ENCODE data around the gene ZNF268. TPM values are rescaled to one million over a fixed set of nuclear protein-coding genes. Genes with fewer than 3 reads are reported as not detected.

ZNF268 gene
- total and polyA plus RNA-seq, 10 of the 15 experiments (the other 5 are each of a cell fraction or from before 2014, with no cell fraction given) = 9.4 to 23.2 (median 15.3) TPM

- ATAC-seq (no peak), FAIRE-seq (no peak), DNase-seq (ENCODE audit: low read depth, low spot score) (no peak)
- ChIA-PET POLR2A (no interaction called here), CTCF (no interaction called here), SMC1A (ENCODE audit: uncharacterized antibody, unreplicated experiment) (no interaction called here), RAD21 (ENCODE audit: unreplicated experiment) (no interaction called here)
- Histone ChIP-seq H4K20me1 (ENCODE audit: control insufficient read depth, insufficient read depth) (no peaks in the 10 kb centered on the region), H3K4me1 (ENCODE audit: control insufficient read depth, insufficient read depth, low read length) (no peaks in the 10 kb centered on the region), H3K36me3 (ENCODE audit: control insufficient read depth in 2 of 2, insufficient read depth in 2 of 2, low read length in 1 of 2) (no peaks in the 10 kb centered on the region), H3K4me3 (no peak overlapping the region), H2AFZ (ENCODE audit: control insufficient read depth, low read depth, low read length) (no peak overlapping the region), H3K9me3 (replicated peaks; ENCODE audit: control insufficient read depth, insufficient read depth, low read length) (no peaks in the 10 kb centered on the region; the same call in 1 of the 3 replicates), H3K27ac (ENCODE audit: control insufficient read depth, insufficient read depth) (no peak overlapping the region), H3K9ac (ENCODE audit: control insufficient read depth, insufficient read depth, low read length) (no peak overlapping the region), H3K4me2 (ENCODE audit: control insufficient read depth, insufficient read depth) (no peak overlapping the region), H3K79me2 (ENCODE audit: control insufficient read depth, insufficient read depth, low read length) (no peaks in the 10 kb centered on the region), H3K27me3 (replicated peaks in 1 of 2; ENCODE audit: control insufficient read depth in 2 of 2, insufficient read depth in 2 of 2, low read length in 1 of 2) (no peaks in the 10 kb centered on the region)
- no peak for TF ChIP-seq ZBED1 (IDR thresholded peaks at IDR 0.05; ENCODE audit: borderline replicate concordance)
- TF ChIP-seq HDGF (IDR thresholded peaks at IDR 0.05) = no peak
- TF ChIP-seq RCOR1 (conservative IDR thresholded peaks at IDR 0.05; ENCODE audit: low read depth, low read length) = no peak
- TF ChIP-seq PAX8 (IDR thresholded peaks at IDR 0.05) = no peak
- no peak for TF ChIP-seq IRF4 (IDR thresholded peaks at IDR 0.05; ENCODE audit: low read depth, low read length)
- no peak for TF ChIP-seq FOXK2 (IDR thresholded peaks at IDR 0.05)
- no peak for TF ChIP-seq ATF2 (IDR thresholded peaks at IDR 0.05; ENCODE audit: low read length)
- no peak for TF ChIP-seq NFYB (IDR thresholded peaks at IDR 0.05; ENCODE audit: insufficient read depth, low read depth, low read length)
- no peak for TF ChIP-seq CBFB (IDR thresholded peaks at IDR 0.05; ENCODE audit: low read depth)
- no peak for TF ChIP-seq NFXL1 (IDR thresholded peaks at IDR 0.05; ENCODE audit: borderline replicate concordance)
- no peak for TF ChIP-seq GABPA (IDR thresholded peaks at IDR 0.05; ENCODE audit: low read depth)
- TF ChIP-seq EZH2 (IDR thresholded peaks at IDR 0.05; ENCODE audit: borderline replicate concordance, control insufficient read depth, low read depth, low read length) = no peak
- TF ChIP-seq HDAC2 (IDR thresholded peaks at IDR 0.05) = no peak
- no peak for TF ChIP-seq CUX1 (IDR thresholded peaks at IDR 0.05; ENCODE audit: insufficient replicate concordance, low read depth, low read length)
- TF ChIP-seq RBBP5 (conservative IDR thresholded peaks at IDR 0.05) = no peak
- TF ChIP-seq MAX (IDR thresholded peaks at IDR 0.05; ENCODE audit: low read depth, low read length) = no peak
- no peak for TF ChIP-seq SUPT20H (IDR thresholded peaks at IDR 0.05; ENCODE audit: borderline replicate concordance, control insufficient read depth, low read depth, low read length)
- no peak for TF ChIP-seq SMAD1 (IDR thresholded peaks at IDR 0.05; ENCODE audit: low read depth, partially characterized antibody)
- no peak for TF ChIP-seq ZNF384 (IDR thresholded peaks at IDR 0.05; ENCODE audit: borderline replicate concordance, low read depth, low read length)
- TF ChIP-seq KAT2A (conservative IDR thresholded peaks at IDR 0.05; ENCODE audit: control insufficient read depth, low read depth, low read length) = no peak
- in situ Hi-C loops (cut with MboI) (no loop called here), intact Hi-C loops (cut with micrococcal nuclease; ENCODE audit: unreplicated experiment) (no loop called here)
- 41% methylated on average over 8 of the region's 8 CpGs for WGBS (ENCODE audit: insufficient coverage, insufficient replicate concordance, low lambda C conversion rate, missing lambda C conversion rate)
- BruUV-seq (replicated peaks) = no TSS peak
These were observed 45.4 kb downstream of the ZNF268 start for GRCh38 chr12:133226690-133227089.

Measured in GM12878 (cell line).